Cerebellar nuclear complex (tissue), 1 donor: ENCODE results near the gene ERGIC2.

Experiments
- DNase-seq, 2 experiments: peaks; one replicate each; lab custom pipeline; 2025; lab: John Stamatoyannopoulos, UW

The ERGIC2 gene

GRCh38 chr12:29374913-29375312 lies 6.1 kb downstream of the ERGIC2 start:
- no peak for DNase-seq

- no peak for DNase-seq
Observed at GRCh38 chr12:29374012-29374411, 7.0 kb downstream of the ERGIC2 start.

- DNase-seq, result no peak
Observed at GRCh38 chr12:29365091-29365490, 15.9 kb downstream of the ERGIC2 start.

GRCh38 chr12:29354954-29355353 lies 26.0 kb downstream of the ERGIC2 start:
- DNase-seq, result no peak

- no peak for DNase-seq
Observed at GRCh38 chr12:29350080-29350479, 30.9 kb downstream of the ERGIC2 start.

GRCh38 chr12:29346769-29347421 lies 34.1 kb downstream of the ERGIC2 start:
- DNase-seq, result no peak

GRCh38 chr12:29343022-29343799 lies 37.8 kb downstream of the ERGIC2 start:
- DNase-seq, result no peak

- DNase-seq, result no peak
Observed at GRCh38 chr12:29337325-29337724, 43.6 kb downstream of the ERGIC2 start.

- DNase-seq, result no peak
Observed at GRCh38 chr12:29334937-29335336, 46.0 kb downstream of the ERGIC2 start.

- DNase-seq, result no peak
Observed at GRCh38 chr12:29333178-29333577, 47.8 kb downstream of the ERGIC2 start.

- DNase-seq, result no peak
Observed at GRCh38 chr12:29329411-29329810, 51.6 kb downstream of the ERGIC2 start.

GRCh38 chr12:29322157-29322556 lies 58.8 kb downstream of the ERGIC2 start:
- no peak for DNase-seq

- DNase-seq, result no peak
Observed at GRCh38 chr12:29320295-29321085, 60.5 kb downstream of the ERGIC2 start.

- no peak for DNase-seq
Observed at GRCh38 chr12:29317556-29318363, 63.2 kb downstream of the ERGIC2 start.

GRCh38 chr12:29316752-29317151 lies 64.2 kb downstream of the ERGIC2 start:
- DNase-seq, result no peak

GRCh38 chr12:29314416-29314815 lies 66.6 kb downstream of the ERGIC2 start:
- no peak for DNase-seq

- DNase-seq, result no peak
Observed at GRCh38 chr12:29310899-29311298, 70.1 kb downstream of the ERGIC2 start.

- no peak for DNase-seq
Observed at GRCh38 chr12:29309320-29309902, 71.6 kb downstream of the ERGIC2 start.

- DNase-seq, result no peak
Observed at GRCh38 chr12:29306682-29307081, 74.3 kb downstream of the ERGIC2 start.

- DNase-seq, result no peak
Observed at GRCh38 chr12:29306266-29306665, 74.7 kb downstream of the ERGIC2 start.

GRCh38 chr12:29304388-29304787 lies 76.6 kb downstream of the ERGIC2 start:
- no peak for DNase-seq

GRCh38 chr12:29301114-29301513 lies 79.9 kb downstream of the ERGIC2 start:
- no peak for DNase-seq
